Stimulated activated CD4-positive, alpha-beta T cell treated with anti-CD3 and anti-CD28 coated beads, Interleukin-15, amount 100 ng/mL, for 24 hours (primary cell): ENCODE results near the gene TMEM209.
"Not testable (repeated sequence)": the region's sequence is repeated elsewhere in the genome, so short reads cannot be mapped to it uniquely, and the experiment has no call there.

ENCODE experiments used
- DNase-seq: peaks from one replicate; pipeline ENCODE4 v3.0.0-alpha.2; 2020

The TMEM209 gene

GRCh38 chr7:130157700-130158099, 47.5 kb downstream of the TMEM209 start:
- DNase-seq, result no peak

- DNase-seq, result no peak
Observed at GRCh38 chr7:130156140-130156539, 49.1 kb downstream of the TMEM209 start.

DNA sequence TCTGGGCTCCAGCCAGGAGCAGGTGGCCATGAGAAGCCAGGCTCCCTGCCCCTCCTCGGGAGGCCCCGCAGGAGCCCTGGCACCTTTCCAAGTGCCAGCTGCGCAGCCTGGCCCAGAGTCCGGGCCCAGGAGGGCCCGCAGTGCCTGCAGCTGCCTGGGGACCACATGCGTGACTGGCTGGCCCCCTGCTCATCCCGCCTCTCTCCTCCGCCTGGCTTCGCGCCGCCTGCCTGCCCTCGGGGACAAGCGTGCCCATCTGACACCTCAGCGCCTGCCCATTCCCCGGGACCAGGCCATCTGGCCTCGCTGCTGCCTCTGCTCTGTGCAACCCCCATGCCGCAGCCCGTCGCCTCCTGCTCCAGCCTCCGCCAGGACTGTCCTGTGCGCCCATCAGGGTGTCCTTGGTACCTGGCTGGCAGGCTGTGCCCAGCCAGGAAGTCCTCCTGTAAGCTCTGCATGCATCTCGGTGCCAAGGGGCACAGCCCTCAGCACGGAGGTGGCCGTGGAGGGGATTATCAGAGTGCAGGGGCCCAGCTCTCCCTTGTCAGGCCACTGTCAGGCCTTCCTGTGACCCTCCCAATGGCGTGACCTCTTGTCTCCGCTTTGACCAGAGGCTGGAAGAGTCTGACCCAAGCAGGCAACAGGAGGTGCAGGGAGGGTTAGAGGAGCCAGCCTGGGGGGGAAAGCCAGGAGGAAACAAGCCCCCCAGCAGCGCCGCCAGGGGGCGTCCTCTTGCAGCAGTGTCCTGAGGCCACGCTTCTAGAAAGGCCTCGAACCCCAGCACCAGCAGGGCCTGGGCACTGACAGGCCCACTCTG, 50.5 kb downstream of the TMEM209 start:
- DNase-seq, result no peak

DNA sequence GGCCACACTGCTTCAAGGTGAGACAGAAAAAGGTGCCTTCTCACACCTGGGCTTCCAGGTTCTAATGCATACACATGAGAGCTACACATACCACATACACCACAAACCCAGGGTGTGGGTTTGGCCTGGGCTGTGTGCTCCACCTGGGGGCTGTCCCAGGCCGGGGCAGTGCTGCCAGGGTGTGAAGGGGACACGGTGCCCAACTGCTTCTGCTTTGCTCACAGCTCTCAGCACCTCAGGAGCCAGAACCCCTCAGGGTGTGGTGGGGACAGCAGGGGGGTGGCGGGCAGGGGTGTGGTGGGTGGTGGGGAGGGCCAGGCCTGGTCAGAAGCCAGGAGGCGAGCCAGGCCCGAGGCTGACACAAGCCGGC, 51.1 kb downstream of the TMEM209 start:
- DNase-seq, result no peak

DNA sequence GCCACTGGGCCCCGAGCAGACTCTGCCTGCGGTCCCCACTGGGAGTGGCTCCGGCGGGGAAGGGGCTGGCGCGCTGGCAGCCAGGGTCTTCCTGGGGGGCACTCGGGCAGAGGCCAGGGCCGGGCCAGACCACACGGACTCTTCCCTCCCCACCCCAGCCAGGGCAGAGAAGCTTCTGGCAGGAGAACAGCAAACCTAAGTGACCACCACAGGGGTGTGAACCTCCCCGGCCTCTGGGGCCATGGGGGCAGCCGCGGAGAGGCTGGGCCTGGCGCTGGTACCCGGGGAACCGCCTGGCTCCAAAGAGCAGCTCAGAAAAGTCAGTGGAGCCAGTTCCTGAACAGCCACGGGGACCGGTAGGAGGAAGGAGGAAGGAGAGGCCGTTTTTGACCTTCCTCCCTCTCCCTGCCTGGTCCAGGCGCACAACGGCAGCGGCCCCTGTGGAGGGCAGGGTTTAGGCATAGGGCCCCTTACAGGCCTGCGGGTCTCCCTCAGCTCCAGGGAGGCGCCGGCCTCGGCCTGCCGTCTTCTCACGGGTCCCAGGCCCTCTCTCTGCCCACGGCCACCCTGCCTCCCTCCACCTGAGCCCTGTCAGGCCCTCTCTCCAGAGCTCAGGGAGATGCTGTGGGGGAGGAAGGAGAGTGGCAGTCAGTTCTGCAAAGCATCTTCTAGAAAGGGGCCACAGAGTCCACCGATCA, 51.8 kb downstream of the TMEM209 start:
- DNase-seq, result no peak

DNA sequence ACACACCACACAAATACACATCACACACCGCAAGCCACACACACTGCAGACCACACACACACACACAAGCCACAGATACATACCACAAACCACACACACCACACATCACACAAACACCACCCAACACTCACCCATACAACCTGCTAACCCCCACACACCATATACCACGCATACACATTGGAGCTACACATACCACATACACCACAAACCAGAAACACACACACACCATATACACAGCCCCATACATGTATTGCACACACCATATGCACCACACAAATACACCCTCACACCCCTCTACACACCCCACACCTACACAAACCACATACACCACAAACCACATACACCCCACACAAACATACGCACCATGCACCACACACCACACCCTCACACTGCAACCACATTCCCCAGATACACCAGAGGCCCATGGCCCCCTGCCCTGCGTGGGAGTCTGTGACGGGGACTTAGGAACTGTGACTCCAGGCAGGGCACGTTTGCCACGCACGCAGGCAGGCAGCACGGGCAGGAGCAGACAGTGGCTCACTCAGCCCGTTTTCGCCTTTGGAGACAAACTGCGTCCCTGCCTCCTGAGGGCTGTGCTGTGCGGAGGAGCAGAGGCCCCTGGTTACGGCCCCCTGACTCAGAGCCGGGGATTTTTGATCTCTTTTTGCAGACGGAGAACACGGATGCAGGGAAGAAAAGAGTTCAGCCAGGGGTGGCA, 52.6 kb downstream of the TMEM209 start:
- no peak for DNase-seq

- DNase-seq, result peak; percentile 38
Observed at GRCh38 chr7:130151591-130152492, 53.4 kb downstream of the TMEM209 start.

DNA sequence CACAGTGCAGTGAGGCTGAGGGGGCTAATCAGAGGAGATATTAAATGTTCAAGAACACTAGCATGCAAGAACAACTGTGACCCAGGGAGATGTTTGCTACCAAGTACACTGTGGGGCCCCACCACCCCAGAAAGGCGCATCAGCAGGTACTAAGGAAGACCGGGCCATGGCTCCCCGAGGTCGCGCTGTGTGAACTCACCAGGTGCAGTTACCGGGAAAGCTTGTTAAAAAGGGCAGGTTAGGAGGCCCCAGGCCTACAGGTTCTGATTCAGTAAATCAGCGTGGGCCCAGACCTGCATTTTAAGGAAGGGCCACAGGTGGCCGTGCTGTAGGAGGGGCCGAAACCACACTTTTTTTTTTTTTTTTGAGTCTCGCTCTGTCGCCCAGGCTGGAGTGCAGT, 54.6 kb downstream of the TMEM209 start:
- no peak for DNase-seq

- DNase-seq, result no peak
Observed at GRCh38 chr7:130149281-130150139, 55.7 kb downstream of the TMEM209 start.

DNA sequence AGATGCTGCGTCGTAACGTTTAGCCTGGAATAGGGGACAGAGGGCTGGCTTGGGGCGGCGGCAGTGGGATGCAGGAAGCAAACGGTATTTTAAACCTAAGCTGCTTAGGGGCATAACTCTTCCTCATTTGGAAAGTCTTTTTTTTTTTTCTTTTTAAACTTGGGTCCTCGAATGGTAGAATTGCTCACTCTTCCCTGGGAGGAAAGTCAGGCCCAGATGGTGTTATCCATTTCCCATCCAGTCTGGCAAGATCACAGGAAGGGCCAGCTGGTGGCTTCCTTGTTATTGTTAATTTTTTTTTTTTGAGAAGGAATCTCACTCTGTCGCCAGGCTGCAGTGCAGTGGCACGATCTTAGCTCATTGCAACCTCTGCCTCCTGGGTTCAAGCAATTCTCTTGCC, 56.6 kb downstream of the TMEM209 start:
- DNase-seq, result no peak

DNA sequence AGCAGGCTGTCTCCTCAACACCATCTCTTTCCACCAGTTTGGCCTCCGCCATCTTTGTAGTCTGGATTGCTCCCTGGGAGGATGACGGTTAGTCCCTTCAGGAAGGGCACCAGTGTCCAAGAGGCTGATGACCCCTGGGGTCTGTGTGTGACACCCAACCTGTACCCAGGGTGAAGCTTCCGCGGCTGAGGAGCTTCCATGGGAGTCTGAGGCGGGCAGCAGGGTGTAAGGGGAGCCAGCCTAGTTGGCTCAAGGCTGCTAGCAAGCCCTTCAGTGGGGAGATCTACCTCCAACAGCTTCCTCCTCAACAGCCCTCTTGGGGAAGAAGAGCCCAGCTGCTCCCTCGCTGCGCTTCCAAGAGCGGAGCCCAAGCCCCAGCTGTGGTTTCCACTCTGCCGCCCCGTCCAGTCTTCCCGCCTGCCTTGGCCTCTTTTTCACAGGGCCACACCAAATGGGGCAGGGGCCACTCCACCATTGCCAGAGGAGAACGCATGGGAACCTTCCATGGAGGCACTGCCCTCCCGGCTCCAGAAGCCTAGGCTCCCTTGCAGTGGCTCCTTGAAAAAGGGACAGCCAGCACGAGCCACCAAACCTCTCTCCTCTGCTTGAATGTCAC, 57.4 kb downstream of the TMEM209 start:
- DNase-seq, result no peak

DNA sequence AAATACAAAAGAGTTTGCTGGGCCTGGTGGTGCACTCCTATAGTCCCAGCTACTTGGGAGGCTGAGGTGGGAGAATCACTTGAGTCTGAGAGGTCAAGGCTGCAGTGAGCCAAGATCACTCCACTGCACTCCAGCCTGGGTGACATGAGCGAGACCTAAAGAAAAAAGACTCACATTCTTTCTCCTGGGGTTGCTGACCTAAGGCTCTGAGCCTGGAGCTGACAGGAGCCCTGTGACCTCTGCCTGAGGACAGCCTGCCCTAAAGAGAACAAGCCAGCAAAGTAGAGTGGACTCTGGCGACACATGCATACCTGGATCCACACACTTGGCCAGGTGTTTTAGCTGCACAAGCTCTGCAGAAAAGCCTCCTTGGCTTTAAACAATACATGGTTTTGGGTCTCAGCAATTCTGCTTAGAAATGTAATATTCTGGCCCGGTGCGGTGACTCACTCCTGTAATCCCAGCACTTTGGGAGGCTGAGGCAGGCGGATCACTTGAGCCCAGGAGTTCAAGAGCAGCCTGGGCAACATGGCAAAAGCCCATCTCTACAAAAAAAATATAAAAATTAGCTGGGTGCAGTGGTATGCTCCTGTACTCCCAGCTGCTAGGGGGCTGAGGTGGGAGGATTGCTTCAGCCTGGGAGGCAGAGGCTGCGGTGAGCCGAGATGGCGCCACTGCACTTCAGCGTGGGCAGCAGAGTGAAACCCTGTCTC, 58.4 kb downstream of the TMEM209 start:
- DNase-seq, result no peak

DNA sequence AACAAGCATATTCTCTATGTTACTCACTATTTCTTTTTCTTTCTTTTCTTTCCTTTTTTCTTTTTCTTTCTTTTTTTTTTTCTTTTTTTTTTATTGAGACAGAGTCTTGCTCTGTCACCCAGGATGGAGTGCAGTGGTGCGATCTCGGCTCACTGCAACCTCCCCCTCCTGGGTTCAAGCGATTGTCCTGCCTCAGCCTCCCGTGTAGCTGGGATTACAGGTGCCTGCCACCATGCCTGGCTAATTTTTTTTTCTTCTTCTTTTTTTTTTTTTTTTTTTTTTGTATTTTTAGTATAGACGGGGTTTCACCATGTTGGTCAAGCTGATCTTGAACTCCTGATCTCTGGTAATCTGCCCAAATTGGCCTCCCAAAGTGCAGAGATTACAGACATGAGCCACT, 59.1 kb downstream of the TMEM209 start:
- DNase-seq, result not testable (repeated sequence)

DNA sequence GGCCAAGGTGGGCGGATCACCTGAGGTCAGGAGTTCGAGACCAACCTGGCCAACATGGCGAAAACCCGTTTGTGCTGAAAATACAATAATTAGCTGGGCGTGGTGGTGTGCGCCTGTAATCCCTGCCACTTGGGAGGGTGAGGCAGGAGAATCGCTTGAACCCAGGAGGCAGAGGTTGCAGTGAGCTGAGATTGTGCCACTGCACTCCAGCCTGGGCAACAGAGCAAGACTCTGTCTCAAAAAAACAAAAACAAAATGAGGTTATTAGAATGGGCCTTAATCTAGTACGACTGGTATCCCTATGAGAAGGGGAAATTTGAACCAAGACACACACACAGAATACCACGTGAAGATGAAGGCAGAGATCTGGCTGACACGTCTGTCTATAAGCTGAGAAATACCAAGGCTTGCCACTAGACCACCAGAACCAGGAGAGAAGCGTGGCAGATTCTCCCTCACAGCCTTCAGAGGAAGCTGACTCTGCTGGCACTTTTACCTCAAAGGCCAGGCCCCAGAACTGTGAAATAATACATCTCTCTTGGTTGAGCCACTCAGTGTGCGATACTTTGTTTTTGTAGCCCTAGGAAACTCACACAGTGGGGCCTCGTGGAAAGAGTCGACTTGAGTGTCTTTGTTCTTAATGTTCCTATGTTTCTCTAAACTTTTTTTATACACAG, 59.6 kb downstream of the TMEM209 start:
- no peak for DNase-seq

- DNase-seq, result no peak
Observed at GRCh38 chr7:130144312-130145171, 60.7 kb downstream of the TMEM209 start.

- no peak for DNase-seq
Observed at GRCh38 chr7:130143986-130144311, 61.3 kb downstream of the TMEM209 start.

GRCh38 chr7:130143334-130143732, 61.9 kb downstream of the TMEM209 start:
- DNase-seq, result no peak

DNA sequence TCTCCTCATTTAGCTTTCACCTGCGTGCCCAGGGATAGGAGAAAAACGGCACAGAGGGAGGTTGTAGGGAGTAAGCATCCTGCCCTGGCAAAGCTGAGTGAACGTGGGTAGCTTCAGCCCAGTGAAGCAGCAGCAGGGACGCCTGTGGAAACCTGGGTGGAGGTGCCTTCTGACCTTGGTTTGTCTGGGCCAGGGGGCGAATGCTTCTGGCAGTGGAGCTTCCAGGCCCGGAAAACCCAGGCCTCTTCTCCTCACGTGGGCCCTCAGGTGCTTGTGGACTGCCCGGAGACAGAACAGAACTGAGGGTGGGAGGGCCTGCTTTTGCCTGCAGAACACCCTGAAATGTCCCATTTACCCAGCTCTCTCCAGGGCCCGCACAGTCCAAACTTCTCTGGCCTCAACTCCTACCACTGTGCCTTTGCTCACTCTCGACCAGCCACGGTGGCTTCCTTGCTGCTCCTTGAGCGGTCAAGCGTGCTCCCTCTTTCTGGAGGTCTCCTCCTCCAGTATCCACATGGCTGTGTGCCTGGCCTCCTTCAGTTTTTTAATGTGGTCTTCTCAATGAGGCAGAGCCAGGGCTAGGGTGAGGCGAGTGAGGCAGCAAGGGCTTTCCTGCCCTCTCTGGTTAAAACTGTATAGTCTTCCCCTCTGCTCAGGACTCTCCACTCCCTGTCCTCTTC, 62.4 kb downstream of the TMEM209 start:
- no peak for DNase-seq
